HG03159 (cell line): Measurements from ENCODE around the gene GNPAT.

ENCODE experiments used
- ATAC-seq: cut with Tn5 transposase; IDR thresholded peaks from one replicate; pipeline ENCODE4 v1.9.1; 2021; ENCODE audit warnings: mild to moderate bottlenecking, moderate library complexity; ENCODE audit not compliant: unreplicated experiment

GNPAT gene

DNA sequence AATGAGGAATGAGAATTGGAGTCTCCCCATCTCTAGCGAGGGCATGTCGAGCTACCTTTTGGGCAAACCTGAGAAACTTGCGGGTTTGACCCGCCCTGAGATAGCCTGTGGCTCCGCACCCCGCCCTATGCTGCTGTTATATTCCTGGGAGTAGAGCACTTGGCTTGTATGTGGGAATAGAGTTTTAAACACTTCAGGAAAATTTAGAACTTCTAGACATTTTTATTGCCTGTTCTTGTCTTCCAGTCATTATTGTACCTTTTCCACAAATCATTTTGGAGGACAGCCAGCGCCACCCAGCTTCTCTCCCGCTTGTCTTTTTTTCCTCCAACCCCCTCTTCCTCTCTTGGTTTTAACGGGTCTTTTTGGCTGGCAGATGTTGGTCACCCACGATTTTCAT lies 738 bp downstream of the GNPAT start:
- ATAC-seq = peak; percentile 28

DNA sequence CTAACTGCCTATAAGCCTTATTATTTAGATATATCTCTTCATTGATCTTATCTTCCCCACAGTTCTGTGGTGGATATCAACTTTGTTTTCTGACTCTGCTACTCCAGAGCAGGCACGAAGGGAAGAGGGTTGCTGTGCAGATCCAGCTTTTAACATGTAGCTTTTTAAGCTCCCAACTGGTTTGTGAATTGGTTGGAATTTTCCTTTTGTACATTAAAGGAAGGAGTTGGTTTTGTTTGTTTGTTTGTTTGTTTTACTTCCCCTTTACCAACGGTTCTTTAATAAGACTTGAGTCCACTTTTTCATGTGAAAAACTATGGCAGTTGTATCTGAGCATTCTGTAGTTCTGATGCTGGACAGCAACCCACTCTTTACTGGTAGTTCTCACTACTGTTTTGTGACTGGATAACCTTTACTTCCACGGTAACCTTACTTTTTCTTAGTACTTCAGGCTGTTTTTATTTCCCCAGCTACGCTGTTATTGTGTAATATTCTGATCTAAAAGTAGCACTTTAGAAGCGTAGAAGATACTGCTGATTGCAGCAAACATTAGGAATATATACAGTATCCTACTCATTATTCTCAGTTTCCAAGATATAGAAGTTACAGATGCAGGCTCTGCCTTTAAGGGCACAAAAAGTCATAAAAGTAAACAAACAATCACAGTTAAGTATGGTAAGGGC lies 1.6 kb downstream of the GNPAT start:
- no peak for ATAC-seq

DNA sequence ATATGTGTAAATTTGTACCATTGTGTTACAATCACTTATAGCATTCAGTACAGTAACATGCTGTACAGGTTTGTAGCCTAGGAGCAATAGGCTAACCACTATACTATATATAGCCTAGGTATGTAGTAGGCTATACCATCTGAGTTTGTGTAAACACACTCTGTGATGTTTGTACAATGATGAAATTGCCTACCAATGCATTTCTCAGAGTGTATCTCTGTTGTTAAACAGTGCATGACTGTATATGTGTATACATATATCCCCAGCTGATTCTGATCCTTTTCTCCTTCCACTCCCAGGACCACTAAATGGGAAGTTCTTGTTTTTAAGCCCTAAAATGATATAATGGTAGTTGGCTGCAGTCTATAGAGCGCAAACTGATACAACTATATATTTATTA lies 7.8 kb downstream of the GNPAT start:
- ATAC-seq = no peak

DNA sequence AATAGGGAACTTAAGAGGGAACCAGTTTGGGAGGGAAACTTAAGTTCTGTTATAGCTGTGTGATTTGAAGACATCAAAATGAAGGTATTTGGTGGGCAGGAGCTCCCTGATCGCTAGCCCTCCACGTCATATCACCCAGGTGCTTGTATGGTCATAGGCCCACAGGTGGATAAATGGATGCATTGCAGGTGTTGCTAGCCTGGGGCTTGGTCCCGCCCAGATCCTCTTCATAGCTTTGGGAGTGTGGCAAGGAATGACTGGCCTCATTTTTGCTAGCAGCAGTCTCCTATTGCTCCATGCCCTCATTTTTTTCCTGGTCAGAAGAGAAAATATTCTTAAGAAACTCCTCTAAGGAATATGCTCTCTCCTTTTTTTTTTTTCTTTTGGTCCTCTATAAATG lies 11.3 kb downstream of the GNPAT start:
- no peak for ATAC-seq

DNA sequence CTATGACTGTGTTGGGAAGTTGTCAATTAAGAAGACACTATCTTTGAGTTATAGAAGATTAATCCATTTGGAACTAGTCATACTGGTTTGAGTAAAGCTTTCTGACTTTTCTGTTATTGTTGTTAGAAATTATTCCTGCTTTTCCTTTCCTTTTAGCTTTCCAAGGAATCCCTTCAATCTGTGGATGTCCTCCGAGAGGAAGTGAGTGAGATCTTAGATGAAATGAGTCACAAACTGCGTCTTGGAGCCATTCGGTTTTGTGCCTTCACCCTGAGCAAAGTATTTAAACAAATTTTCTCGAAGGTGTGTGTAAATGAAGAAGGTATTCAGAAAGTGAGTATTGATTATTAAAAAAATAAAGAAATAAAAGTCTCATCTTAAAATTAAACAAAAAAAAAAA lies 19.3 kb downstream of the GNPAT start:
- ATAC-seq = no peak

DNA sequence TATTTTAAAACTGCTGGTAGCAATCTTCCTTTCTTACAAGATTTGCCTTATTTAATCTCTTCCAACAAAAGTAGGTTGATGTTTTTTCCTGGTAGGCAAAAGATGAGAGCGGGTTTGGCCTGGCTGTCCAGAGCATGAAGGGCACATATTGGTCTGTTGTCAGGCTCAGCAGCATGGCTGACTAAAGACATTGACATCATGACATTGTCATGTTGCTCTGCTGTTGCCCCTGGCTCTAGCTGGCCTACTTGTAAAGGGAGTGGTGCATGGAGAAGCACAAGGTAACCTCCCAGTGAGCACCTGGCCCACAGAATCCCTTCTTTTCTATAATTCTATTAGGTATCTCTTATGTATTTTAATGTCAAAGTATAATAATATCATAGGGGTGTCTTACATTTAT lies 23.6 kb downstream of the GNPAT start:
- ATAC-seq = no peak

DNA sequence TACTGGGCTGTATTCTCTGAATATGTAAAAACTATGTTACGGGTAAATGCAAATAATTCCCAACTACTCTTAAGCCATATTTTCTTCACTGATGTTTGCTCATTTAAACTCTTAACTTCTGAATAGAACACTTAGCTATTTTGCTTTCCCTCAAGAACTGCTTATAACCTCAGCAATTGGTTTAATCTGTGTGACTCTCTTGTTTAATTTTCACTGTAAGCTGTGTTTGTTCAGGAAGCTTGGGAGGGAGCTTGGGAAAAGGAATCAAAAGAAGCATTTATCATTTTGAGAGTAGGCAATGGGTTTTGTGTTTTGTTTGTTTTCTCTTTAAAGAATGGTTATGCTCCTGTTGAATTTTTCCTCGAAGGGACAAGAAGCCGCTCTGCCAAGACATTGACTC lies 24.4 kb downstream of the GNPAT start:
- ATAC-seq = no peak

DNA sequence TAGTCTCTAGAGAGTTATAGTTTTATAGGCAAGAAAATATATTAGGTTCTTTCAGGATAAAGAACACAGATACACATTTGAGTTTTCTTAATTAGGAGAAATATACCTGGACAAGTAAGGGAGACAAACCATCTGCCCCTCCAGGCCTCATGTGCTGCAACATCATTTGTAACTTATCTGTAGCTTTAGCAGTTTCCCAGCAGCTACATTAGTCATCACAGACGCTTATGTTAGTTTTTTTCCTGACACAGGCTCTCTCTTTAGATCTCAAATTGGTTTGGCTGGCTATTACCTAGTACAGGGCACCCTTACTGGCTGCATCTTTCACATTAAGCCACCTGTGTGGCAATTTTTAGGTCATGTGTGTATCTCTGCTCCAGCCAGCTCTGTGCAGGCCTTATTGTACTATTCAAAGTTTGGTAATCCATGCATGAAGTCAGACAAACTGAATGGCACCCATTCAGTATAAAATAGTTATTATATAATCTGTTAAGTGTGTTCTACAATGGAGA lies 25.9 kb downstream of the GNPAT start:
- no peak for ATAC-seq

DNA sequence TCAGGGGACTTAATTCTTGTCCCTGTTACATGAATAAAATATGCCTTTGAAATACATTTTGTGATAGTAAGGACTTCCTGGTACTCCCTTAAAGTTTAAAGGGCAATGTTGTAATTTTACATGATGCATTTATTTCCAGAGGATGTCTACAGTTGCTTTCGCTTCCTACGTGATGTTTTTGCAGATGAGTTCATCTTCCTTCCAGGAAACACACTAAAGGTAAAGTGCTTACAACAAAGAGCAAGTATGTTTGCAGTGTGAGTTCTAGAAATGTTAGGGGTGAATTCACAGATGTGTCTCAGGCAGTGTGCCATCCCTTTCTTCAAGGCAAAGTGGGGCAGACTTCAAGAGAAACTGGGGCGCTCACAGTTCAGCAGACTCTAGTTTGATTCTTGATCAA lies 31.2 kb downstream of the GNPAT start:
- ATAC-seq = no peak

DNA sequence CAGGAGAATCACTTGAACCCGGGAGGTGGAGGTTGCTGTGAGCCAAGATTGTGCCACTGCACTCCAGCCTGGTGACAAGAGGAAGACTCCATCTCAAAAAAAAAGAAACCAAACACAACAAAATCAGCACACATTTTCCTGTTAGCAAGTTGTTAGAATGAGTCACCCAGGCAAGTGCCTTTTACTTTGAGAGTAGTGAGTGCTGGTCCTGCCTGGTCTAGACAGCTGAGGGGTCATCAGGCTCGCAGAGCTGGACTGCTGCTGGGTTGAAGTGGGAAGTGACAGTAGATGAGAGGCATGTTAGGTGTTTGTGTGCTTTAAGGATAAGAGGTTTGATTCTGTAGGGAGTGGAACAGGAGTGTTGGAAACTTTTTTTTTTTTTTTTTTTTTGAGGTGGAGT lies 31.9 kb downstream of the GNPAT start:
- ATAC-seq = no peak

DNA sequence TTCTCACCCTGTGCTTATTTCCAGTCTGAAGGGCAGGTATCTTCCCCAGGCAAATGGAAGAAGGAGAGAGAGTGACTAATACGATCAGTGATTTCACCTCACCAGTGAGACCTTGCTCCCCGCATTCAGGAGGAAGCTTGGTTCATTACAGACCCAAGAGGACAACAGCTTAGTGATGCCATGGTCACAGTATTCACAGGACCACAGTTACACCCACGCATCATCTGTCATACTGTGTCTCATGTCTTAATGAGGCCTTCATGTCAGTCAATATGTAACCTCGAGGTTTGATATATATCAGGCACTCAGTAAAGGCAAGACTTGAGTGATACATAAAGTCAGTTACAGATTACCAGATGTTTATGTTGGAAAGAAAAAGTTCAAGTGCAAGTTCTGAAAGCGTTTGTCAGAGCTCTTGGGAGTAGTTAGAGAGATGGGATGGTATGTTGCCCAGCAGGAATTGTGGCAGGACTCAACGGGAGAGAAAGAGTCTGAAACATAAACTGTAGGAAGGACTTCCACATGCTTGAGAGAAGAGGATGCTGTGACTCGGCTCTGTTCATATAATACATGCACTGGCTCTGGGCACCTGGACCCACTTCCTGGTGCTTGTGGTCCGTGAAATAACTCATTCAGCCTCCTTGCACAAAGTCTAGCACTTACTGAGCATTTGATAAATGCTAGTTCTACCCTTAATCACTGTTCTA lies 33.3 kb downstream of the GNPAT start:
- ATAC-seq = no peak

DNA sequence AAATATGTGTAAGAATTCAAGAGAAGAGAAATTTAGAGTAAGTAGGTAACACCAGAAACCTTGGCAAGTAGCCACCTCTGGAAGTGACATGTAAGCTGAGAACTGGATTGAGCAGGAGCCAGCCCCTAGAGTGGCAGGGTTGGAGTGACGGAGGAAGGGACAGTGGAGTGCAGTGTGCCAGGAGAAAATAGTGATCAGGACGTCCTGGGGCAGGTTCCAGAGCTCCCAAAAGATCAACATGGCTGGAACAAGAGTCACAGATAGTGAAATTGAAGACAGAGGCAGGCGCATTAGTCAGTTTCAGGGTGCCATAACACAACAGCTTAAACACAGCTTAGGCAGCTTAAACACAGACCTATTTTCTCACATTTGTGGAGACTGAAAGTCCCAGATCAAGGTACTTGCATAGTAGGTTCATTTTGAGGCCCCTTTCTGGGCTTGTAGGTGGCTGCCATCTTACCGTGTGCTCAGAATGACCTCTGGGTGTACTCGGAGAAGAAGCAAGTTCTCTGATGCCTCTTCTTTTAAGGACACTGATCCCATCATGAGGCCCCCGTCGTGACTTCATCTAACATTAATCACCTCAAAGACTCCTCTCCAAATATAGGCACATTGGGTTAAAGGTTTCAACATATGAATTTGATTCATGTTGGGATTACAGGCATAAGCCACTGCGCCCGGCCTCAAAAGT lies 37.2 kb downstream of the GNPAT start:
- no peak for ATAC-seq

DNA sequence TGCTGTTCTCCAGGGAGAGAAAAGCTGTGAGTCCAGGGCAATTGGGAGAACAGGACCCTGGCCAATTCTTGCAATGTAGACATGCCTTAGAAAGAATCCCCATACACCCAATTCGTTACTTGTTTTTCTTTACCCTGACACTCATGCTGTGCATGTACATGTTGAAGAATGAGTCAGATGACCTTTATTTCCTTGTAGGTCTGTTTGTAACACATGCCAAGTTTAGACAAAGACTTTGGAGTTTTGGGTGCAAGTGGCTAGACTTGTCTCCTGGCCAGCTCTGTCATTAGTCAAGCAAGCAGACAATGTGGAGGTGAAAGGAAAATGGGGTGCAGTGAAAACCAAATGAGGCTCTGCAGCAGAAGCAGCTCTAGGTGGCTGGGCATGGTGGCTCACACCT lies 38.1 kb downstream of the GNPAT start:
- ATAC-seq = no peak

DNA sequence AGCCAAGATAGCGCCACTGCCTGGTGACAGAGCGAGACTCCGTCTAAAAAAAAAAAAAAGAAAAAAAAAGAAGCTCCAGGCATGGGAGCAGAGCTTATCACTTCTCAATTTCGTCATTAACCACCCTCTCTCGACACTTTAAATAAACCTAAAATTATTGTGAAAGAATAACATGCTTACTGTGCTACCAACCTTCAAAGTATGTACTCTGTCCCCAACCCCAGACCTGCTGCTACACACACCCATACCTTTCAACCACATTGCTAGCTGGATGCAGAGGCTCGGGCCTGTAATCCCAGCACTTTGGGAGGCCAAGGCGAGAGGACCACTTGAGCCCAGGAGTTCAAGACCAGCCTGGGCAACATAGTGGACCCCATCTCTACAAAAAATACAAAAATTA lies 38.7 kb downstream of the GNPAT start:
- ATAC-seq = no peak

DNA sequence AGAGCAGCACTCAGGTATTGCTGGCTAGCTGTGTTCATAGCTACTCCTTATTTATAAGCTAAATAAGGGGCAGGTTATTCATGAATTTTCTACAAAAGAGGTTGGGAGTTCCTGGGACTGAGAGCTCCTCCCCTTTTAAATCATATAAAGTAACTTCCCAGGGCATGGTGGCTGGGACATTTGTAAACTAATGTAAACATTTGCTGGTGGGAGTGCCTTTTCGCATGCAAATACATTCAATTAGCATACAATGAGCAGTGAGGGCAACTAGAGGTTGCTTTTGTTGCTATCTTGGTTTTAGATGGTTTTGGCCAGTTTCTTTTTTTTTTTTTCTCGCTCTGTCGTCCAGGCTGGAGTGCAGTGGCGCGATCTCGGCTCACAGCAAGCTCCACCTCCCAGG lies 43.4 kb downstream of the GNPAT start:
- ATAC-seq = no peak

DNA sequence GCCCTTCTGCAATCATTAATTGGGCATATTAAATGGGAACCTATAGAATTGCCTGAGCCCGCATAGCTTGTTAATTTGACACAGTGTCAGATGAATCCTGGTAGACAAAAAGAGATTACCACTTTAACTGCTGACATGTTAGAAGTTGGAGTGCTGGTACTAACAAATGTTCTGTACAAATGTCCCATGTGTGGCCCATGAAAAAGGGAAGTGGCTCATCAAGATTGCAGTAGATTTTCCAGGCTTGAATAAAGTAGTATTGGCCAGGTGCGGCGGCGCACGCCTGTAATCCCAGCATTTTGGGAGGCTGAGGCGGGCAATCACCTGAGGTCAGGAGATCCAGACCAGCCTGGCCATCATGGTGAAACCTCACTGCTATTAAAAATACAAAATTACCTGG lies 45.6 kb downstream of the GNPAT start:
- no peak for ATAC-seq

DNA sequence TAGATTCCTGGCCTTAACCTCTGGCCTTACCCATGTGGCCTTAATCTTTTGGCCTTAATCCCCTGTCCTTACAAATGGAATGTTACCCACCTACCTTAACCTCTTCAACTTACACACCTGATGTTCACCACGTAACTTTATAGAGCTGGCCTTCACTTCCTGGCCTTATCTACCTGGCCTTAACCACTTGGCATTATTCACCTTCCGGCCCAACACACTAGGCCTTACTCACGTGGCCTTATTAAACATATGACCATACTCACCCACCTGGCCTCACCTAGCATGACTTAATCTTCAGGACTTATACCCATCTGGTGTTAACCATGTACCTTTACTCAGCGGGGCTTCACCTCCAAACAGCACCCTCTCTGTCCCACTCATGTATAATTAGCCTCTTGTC lies 54.9 kb downstream of the GNPAT start:
- no peak for ATAC-seq

DNA sequence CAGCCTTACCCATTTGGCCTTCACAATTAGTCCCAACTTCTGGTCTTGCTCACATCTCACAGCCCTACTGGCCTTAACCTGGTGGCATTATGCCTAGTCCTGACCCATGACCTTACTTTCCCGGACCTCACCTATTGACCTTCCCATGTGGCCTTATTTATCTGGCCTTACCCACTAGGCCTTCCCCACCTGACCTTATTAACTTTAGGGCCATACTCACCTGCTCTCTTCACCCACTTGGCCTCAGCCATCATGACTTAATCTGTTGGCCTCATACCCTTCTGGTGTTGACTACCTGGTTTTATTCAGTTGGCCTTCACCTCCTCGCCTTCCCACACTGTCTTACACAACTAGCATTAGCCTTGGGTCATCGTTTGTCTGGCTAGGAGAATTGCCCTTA lies 61.0 kb downstream of the GNPAT start:
- ATAC-seq = no peak

DNA sequence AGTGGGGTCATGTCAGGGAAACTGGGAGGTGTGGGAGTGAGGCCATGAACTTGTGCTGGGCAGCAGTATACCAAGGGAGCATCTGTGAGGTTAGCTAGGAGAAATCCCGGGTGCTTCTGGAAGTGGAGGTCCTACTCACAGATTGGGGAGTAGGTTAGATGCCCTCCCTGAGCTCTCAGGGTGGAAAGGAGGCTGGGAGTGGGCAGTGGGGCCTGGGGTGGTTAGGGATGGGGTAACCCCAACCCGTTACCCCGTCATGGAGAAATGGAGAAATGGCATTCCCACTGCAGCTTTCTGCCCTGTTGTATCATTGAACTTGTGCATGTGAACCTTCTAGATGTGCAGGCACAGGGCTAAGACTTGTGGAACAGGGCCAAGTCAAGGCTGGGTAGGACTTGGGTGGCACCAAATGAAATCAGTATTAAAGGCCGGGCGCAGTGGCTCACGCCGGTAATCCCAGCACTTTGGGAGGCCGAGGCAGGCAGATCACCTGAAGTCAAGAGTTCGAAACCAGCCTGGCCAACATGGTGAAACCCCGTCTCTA lies 69.5 kb downstream of the GNPAT start:
- ATAC-seq = no peak

DNA sequence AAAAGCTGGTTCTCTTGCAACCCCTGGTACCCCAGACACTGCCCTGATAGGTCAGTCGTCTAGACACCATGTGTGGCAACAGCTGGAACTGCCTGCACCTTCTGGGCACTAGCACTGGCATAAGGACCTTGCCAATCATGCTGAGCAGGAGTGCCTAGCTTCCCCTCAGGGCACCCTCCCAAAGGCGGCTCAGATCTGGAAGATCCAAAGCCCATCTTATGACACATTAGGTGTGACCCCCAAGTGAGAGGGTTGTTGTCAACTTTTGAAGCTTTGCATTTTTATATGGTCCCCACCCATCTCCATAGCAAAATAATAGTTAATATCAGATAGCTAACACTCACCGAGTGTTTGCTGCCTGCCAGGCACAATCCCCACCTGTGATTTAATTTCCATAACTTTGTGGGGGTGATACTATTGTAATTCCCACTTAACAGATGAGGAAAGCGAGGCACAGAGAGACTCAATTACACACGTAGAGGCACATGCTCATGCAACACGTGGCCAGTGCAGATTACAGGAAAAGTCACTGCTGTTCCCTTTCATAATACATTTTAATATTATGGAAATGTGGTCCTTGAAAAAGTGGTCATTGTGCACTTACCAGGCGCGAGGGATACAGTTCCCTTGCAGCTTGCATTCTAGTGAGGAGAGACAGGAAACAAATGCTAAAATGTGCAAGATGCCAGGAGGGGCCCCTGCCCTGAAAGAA lies 70.9 kb downstream of the GNPAT start:
- ATAC-seq = no peak

DNA sequence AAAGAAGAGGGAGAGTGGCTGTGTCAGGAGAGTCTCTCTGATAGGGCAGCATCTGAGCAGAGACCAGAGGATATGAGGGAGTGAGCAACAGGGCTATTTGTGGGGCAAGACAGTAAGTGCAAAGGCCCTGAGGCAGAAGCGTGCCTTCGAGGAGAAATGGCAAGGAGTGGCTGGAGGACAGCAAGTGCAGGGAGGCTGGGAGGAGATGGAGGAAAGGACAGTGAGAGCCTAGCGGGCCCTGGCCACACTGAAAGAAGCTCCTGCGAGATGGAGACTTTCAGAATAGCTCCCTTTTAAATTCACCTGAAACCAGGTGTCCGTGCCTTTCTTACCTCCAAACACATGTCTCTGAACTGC lies 71.4 kb downstream of the GNPAT start:
- ATAC-seq = no peak
